H9 (cell line): ENCODE measurements around the gene EEF2KMT. TPM values are rescaled to one million over a fixed set of nuclear protein-coding genes. Genes with fewer than 3 reads are reported as not detected.

Experiments
- DNase-seq: peaks from one replicate; pipeline ENCODE4 v3.0.0-alpha.2; 2017
- H2AFZ ChIP-seq: one replicate; pipeline ENCODE4 v1.6.1; 2013; ENCODE audit warnings: mild to moderate bottlenecking, low read length, control low read depth, moderate library complexity
- H2AK5ac ChIP-seq: 2 replicates; pipeline ENCODE4 v1.6.1; 2013; ENCODE audit warnings: low read length, control low read depth, mixed read lengths; ENCODE audit not compliant: insufficient read length
- H2BK120ac ChIP-seq: one replicate; pipeline ENCODE4 v1.6.1; 2013; ENCODE audit warnings: low read depth, mild to moderate bottlenecking, low read length, control low read depth, inconsistent platforms; ENCODE audit not compliant: poor library complexity, severe bottlenecking
- H2BK12ac ChIP-seq: 2 replicates; pipeline ENCODE4 v1.6.1; 2013; ENCODE audit warnings: low read length, control low read depth, mixed read lengths, low read depth; ENCODE audit not compliant: insufficient read length
- H2BK15ac ChIP-seq: 2 replicates; pipeline ENCODE4 v1.6.1; 2013; ENCODE audit warnings: low read depth, low read length, control low read depth
- H2BK20ac ChIP-seq: one replicate; pipeline ENCODE4 v1.6.1; 2013; ENCODE audit warnings: low read depth, mild to moderate bottlenecking, low read length, control low read depth, inconsistent platforms; ENCODE audit not compliant: poor library complexity, severe bottlenecking
- H2BK5ac ChIP-seq: 2 replicates; pipeline ENCODE4 v1.6.1; 2013; ENCODE audit warnings: low read length, control low read depth, mixed read lengths; ENCODE audit not compliant: insufficient read length
- H3K14ac ChIP-seq: 2 replicates; pipeline ENCODE4 v1.6.1; 2013; ENCODE audit warnings: low read length, control low read depth; ENCODE audit not compliant: insufficient read depth
- H3K18ac ChIP-seq: 2 replicates; pipeline ENCODE4 v1.6.1; 2013; ENCODE audit warnings: low read depth, mild to moderate bottlenecking, mixed read lengths, low read length, control low read depth; ENCODE audit not compliant: insufficient read length
- H3K23ac ChIP-seq: 2 replicates; pipeline ENCODE4 v1.6.1; 2013; ENCODE audit warnings: low read length, control low read depth, mixed read lengths, low read depth; ENCODE audit not compliant: insufficient read length
- H3K23me2 ChIP-seq: 2 replicates; pipeline ENCODE4 v1.6.1; 2013; ENCODE audit warnings: low read depth, mild to moderate bottlenecking, mixed read lengths, low read length, control low read depth; ENCODE audit not compliant: insufficient read length, poor library complexity, severe bottlenecking
- H3K27ac ChIP-seq: 2 replicates; pipeline ENCODE4 v1.5.1; 2013; ENCODE audit warnings: low read length, control low read depth, mixed read lengths, low read depth; ENCODE audit not compliant: insufficient read length
- H3K27me3 ChIP-seq: 2 replicates; pipeline ENCODE4 v1.6.1; 2013; ENCODE audit warnings: low read length, control low read depth, inconsistent platforms; ENCODE audit not compliant: insufficient read depth
- H3K4ac ChIP-seq: 2 replicates; pipeline ENCODE4 v1.6.1; 2013; ENCODE audit warnings: low read depth, mild to moderate bottlenecking, control low read depth, inconsistent platforms, low read length, moderate library complexity
- H3K4me1 ChIP-seq: 2 replicates; pipeline ENCODE4 v1.6.1; 2013; ENCODE audit warnings: low read length, control low read depth, inconsistent platforms; ENCODE audit not compliant: insufficient read depth
- H3K4me2 ChIP-seq: 2 replicates; pipeline ENCODE4 v1.6.1; 2013; ENCODE audit warnings: low read length, control low read depth, mixed read lengths; ENCODE audit not compliant: insufficient read length, insufficient read depth
- H3K56ac ChIP-seq: 2 replicates; pipeline ENCODE4 v1.6.1; 2013; ENCODE audit warnings: low read depth, mild to moderate bottlenecking, mixed read lengths, low read length, control low read depth; ENCODE audit not compliant: insufficient read length
- H3K79me1 ChIP-seq: 2 replicates; pipeline ENCODE4 v1.6.1; 2013; ENCODE audit warnings: low read depth, mild to moderate bottlenecking, moderate library complexity, low read length, control low read depth, inconsistent platforms; ENCODE audit not compliant: insufficient read depth, poor library complexity, severe bottlenecking
- H3K79me2 ChIP-seq: 2 replicates; pipeline ENCODE4 v1.6.1; 2013; ENCODE audit warnings: low read length, control low read depth, inconsistent platforms; ENCODE audit not compliant: insufficient read depth
- H3K9ac ChIP-seq: 2 replicates; pipeline ENCODE4 v1.6.1; 2013; ENCODE audit warnings: low read length, control low read depth, mixed read lengths; ENCODE audit not compliant: insufficient read length; ENCODE audit errors: extremely low read depth
- H3K9me3 ChIP-seq: one replicate; pipeline ENCODE4 v1.6.1; 2013; ENCODE audit warnings: low read depth, low read length, inconsistent platforms; ENCODE audit not compliant: control insufficient read depth
- H3T11ph ChIP-seq: one replicate; pipeline ENCODE4 v1.6.1; 2013; ENCODE audit warnings: mild to moderate bottlenecking, low read length, control low read depth, inconsistent platforms
- H4K20me1 ChIP-seq: one replicate; pipeline ENCODE4 v1.6.1; 2013; ENCODE audit not compliant: control insufficient read depth, insufficient read length, insufficient read depth
- H4K5ac ChIP-seq: 2 replicates; pipeline ENCODE4 v1.6.1; 2013; ENCODE audit warnings: low read depth, mild to moderate bottlenecking, mixed read lengths, low read length, control low read depth; ENCODE audit not compliant: insufficient read length
- H4K8ac ChIP-seq: replicated peaks from 2 replicates; pipeline ENCODE4 v1.6.1; 2013; ENCODE audit warnings: low read length, control low read depth, mixed read lengths, low read depth; ENCODE audit not compliant: insufficient read length
- H4K91ac ChIP-seq: 2 replicates; pipeline ENCODE4 v1.6.1; 2013; ENCODE audit warnings: low read depth, mild to moderate bottlenecking, moderate library complexity, mixed read lengths, low read length, control low read depth; ENCODE audit not compliant: insufficient read length
- H3K27ac Mint-ChIP-seq, 3 experiments: 2 replicates in 2 of 3; 3 replicates in 1 of 3; pipeline ENCODE4 v1.8.0; 2020 to 2021; ENCODE audit warnings: mixed read lengths in 3 of 3, mild to moderate bottlenecking in 1 of 3, moderate library complexity in 1 of 3
- H3K27me3 Mint-ChIP-seq: 2 replicates; pipeline ENCODE4 v1.8.0; 2021; ENCODE audit warnings: low read depth, mild to moderate bottlenecking, moderate library complexity, mixed read lengths
- H3K36me3 Mint-ChIP-seq, 3 experiments: 2 replicates in 2 of 3; 3 replicates in 1 of 3; pipeline ENCODE4 v1.8.0; 2020 to 2021; ENCODE audit warnings: low read depth in 3 of 3, mixed read lengths in 3 of 3; ENCODE audit not compliant: insufficient read depth in 1 of 3
- H3K4me1 Mint-ChIP-seq, 2 experiments: 2 replicates each; pipeline ENCODE4 v1.8.0; 2020; ENCODE audit warnings: mixed read lengths in 2 of 2
- H3K4me3 Mint-ChIP-seq, 2 experiments: 2 replicates in 1 of 2; 3 replicates in 1 of 2; pipeline ENCODE4 v1.8.0; 2020 to 2021; ENCODE audit warnings: mild to moderate bottlenecking in 2 of 2, mixed read lengths in 2 of 2, moderate library complexity in 1 of 2
- H3K9me3 Mint-ChIP-seq, 2 experiments: 2 replicates in 1 of 2; 3 replicates in 1 of 2; pipeline ENCODE4 v1.8.0; 2020; ENCODE audit warnings: mild to moderate bottlenecking in 2 of 2, mixed read lengths in 2 of 2, moderate library complexity in 1 of 2
- WGBS: extraction: QIAGEN DNeasy Blood & Tissue Kit; methylation state at CpG from one replicate; pipeline ENCODE4 v1.1.7; 2013; ENCODE audit warnings: missing lambda C conversion rate, low lambda C conversion rate, mixed read lengths; ENCODE audit not compliant: insufficient read length; ENCODE audit errors: extremely low coverage; 5-methylcytosine and 5-hydroxymethylcytosine counted together
- total RNA-seq: library from RNA; stranded (reverse); gene quantifications from 2 replicates; pipeline ENCODE4 v1.2.1, GENCODE V29; 2021
- TF ChIP-seq, protein P1 (sequence below): fragments of 200-600 bp; sonication (generic); conservative IDR thresholded peaks from 3 replicates; pipeline ENCODE4 v1.8.0; 2021; ENCODE audit warnings: antibody characterized with exemption, mild to moderate bottlenecking

The EEF2KMT gene
- total RNA-seq, 1 experiment from 2014 or later = 16.4 TPM

DNA sequence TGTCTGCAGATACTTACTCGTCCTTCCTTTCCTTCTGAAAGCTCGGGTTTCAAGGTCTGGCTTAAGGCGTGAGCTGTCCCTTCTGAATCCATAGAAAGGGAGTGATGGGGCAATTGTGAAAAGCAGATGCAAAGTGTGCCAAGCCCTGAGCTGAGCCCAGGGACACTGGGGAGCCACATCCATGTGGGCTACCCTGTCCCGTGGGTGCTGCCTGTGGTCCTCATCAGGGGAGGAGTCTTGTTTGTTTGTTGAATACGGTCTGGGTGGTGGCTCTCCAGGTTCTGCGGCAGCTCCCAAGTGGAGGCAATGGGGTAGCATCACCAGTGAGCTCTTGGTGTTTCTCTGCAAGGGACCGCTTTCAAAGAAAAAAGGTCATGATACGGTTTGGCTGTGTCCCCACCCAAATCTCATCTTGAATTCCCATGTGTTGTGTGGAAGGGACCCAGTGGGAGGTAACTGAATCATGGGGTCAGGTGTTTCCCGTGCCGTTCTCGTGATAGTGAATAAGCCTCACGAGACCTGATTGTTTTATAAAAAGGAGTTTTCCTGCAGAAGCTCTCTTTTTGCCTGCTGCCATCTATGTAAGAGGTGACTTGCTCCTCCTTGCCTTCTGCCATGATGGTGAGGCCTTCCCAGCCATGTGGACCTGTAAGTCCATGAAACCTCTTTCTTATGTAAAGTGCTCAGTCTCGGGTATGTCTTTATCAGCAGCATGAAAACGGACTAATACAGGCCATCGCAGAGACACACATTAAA lies 27.0 kb downstream of the EEF2KMT start:
- Histone ChIP-seq H2BK120ac (no peak overlapping the region), H3K9me3 (no peaks in the 10 kb centered on the region), H4K5ac (no peak overlapping the region), H4K20me1 (no peaks in the 10 kb centered on the region), H2BK20ac (no peak overlapping the region), H3K23me2 (peaks cover 7% of the 10 kb centered on the region), H3K79me2 (peaks cover 5% of the 10 kb centered on the region; the same call in 1 of the 2 replicates), H3K14ac (no peak overlapping the region), H4K91ac (no peak overlapping the region), H2AFZ (no peak overlapping the region), H3K23ac (no peak overlapping the region), H2BK12ac (no peak overlapping the region), H3K4me1 (no peaks in the 10 kb centered on the region), H4K8ac (no peak overlapping the region), H2AK5ac (no peak overlapping the region), H3K79me1 (peaks cover 4% of the 10 kb centered on the region), H2BK5ac (no peak overlapping the region), H3K4me2 (no peak overlapping the region), H3K9ac (no peak overlapping the region), H3K18ac (no peak overlapping the region), H2BK15ac (no peak overlapping the region), H3K56ac (no peak overlapping the region), H3K27me3 (no peaks in the 10 kb centered on the region), H3K4ac (no peak overlapping the region), H3K27ac (no peak overlapping the region), H3T11ph (no peak overlapping the region)
- H3K4me1 Mint-ChIP-seq = peaks cover 17 to 18% of the 10 kb centered on the region in 2 experiments
- peaks cover 6 to 15% (median 13%) of the 10 kb centered on the region in 3 experiments; a peak in 6 of 7 replicates for H3K36me3 Mint-ChIP-seq
- TF ChIP-seq, protein P1, sequence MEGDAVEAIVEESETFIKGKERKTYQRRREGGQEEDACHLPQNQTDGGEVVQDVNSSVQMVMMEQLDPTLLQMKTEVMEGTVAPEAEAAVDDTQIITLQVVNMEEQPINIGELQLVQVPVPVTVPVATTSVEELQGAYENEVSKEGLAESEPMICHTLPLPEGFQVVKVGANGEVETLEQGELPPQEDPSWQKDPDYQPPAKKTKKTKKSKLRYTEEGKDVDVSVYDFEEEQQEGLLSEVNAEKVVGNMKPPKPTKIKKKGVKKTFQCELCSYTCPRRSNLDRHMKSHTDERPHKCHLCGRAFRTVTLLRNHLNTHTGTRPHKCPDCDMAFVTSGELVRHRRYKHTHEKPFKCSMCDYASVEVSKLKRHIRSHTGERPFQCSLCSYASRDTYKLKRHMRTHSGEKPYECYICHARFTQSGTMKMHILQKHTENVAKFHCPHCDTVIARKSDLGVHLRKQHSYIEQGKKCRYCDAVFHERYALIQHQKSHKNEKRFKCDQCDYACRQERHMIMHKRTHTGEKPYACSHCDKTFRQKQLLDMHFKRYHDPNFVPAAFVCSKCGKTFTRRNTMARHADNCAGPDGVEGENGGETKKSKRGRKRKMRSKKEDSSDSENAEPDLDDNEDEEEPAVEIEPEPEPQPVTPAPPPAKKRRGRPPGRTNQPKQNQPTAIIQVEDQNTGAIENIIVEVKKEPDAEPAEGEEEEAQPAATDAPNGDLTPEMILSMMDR = no peak
- no peaks in the 10 kb centered on the region; the same call in 1 of the 2 replicates for H3K27me3 Mint-ChIP-seq
- DNase-seq = no peak
- H3K4me3 Mint-ChIP-seq = peak overlapping the region in 1 of 2 experiments; percentile 50; a peak in 2 of 5 replicates
- WGBS = no CpG with 5 or more reads among the region's 15 CpGs
- no peaks in the 10 kb centered on the region; a peak in 2 of 5 replicates for H3K9me3 Mint-ChIP-seq
- H3K27ac Mint-ChIP-seq = no peak overlapping the region
